GM12892 (cell line): ENCODE results near the gene ATG3.
A peak's percentile ranks its signal among the peaks of the same experiment; 100 is the strongest.
"Not testable (repeated sequence)": the region's sequence is repeated elsewhere in the genome, so short reads cannot be mapped to it uniquely, and the experiment has no call there.

Source experiments
- DNase-seq: peaks from one replicate; pipeline ENCODE4 v3.0.0; 2011; ENCODE audit not compliant: insufficient read length
- FAIRE-seq: peaks from 2 replicates; lab custom pipeline; 2011; peaks lifted over from hg19 to GRCh38; lab: Jason Lieb, UNC
- POLR2A ChIP-seq: IDR thresholded peaks from 2 replicates; pipeline ENCODE4 v1.6.1; 2011; ENCODE audit warnings: low read depth, low read length, control low read depth
- POLR2AphosphoS5 ChIP-seq: IDR thresholded peaks from 2 replicates; pipeline ENCODE4 v1.6.1; 2011; ENCODE audit warnings: low read depth, low read length, control low read depth
- TAF1 ChIP-seq: IDR thresholded peaks from 2 replicates; pipeline ENCODE4 v1.6.1; 2011; ENCODE audit warnings: low read depth, mild to moderate bottlenecking, control low read depth, low read length, borderline replicate concordance

Gene ATG3

DNA sequence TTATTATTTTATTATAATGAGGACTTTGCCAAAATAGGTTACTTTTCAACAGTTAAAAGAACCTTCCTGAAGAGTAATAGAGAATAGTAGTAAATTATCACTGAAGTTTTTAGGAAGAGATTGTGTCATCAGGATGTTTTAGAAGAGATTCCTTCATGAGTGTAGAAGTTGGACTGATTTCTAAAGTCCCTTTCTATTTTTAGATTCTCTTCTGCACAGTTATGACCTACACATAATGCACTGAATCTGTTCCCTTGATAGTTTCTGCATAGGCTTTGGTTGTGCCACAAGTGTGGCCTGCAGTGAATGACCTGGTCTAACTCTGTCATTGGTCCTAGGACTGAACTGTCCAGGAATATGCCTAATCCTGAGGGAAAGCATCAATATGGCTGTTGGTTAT lies 24.0 kb upstream of the ATG3 start:
- TF ChIP-seq POLR2AphosphoS5, result no peak
- FAIRE-seq (no peak), DNase-seq (no peak)

DNA sequence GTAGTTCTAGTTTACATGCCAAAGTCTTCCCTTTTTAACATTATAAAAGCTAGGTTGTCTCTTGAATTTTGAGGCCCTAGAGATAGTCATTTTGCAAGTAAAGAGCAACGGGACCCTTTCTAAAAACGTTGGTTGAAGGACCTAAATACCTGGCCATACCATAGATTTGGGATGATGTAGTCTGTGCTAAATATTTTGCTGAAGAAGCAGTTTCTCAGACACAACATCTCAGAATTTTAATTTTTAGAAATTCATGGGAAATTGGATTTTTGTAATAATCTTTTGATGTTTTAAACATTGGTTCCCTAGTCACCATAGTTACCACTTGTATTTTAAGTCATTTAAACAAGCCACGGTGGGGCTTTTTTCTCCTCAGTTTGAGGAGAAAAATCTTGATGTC lies 21.3 kb upstream of the ATG3 start:
- FAIRE-seq, result no peak
- DNase-seq, result no peak
- TF ChIP-seq POLR2AphosphoS5 (no peak), TAF1 (no peak), POLR2A (no peak)

DNA sequence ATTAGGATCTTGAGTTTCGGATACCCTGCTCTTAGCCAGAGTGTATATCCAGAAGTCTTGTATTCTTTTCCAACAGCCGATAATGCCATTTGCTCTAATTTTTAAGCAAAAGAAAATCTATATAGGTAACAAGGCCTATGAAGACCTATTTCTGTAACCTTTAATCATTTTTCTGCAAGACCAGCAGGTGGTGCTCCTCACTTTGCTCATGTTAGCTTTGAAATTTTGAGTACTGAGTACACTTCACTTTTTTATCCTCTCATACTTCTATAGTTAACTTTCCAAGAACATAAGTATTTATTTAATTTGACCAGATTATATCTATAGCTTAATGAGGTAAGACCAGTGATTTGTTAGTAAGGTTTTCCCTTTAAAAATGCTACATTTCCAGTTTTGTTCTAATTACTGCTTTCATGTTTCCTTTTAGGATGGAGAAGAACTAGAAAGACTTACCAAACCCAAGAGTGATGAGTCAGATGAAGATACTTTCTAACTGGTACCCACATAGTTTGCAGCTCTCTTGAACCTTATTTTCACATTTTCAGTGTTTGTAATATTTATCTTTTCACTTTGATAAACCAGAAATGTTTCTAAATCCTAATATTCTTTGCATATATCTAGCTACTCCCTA lies 20.6 kb upstream of the ATG3 start:
- TF ChIP-seq TAF1, result no peak
- TF ChIP-seq POLR2A, result no peak
- TF ChIP-seq POLR2AphosphoS5, result no peak
- DNase-seq (no peak), FAIRE-seq (peak; percentile 53)

GRCh38 chr3:112579697-112580096 lies 17.9 kb upstream of the ATG3 start:
- DNase-seq (no peak), FAIRE-seq (no peak)
- TF ChIP-seq TAF1 (no peak), POLR2A (no peak), POLR2AphosphoS5 (no peak)

- TF ChIP-seq POLR2A (no peak), TAF1 (no peak), POLR2AphosphoS5 (no peak)
- no peak for DNase-seq
- FAIRE-seq, result no peak
Measured at GRCh38 chr3:112579232-112579631, 17.5 kb upstream of the ATG3 start.

GRCh38 chr3:112572701-112573100 lies 10.9 kb upstream of the ATG3 start:
- DNase-seq (no peak), FAIRE-seq (no peak)
- TF ChIP-seq POLR2A (no peak), TAF1 (no peak), POLR2AphosphoS5 (no peak)

- TF ChIP-seq POLR2AphosphoS5 (no peak), TAF1 (no peak), POLR2A (no peak)
- DNase-seq (no peak), FAIRE-seq (no peak)
Measured at GRCh38 chr3:112569265-112569664, 7.5 kb upstream of the ATG3 start.

GRCh38 chr3:112568642-112569041 lies 6.9 kb upstream of the ATG3 start:
- DNase-seq (no peak), FAIRE-seq (no peak)
- no peak for TF ChIP-seq POLR2AphosphoS5

GRCh38 chr3:112564940-112565305 lies 3.2 kb upstream of the ATG3 start:
- FAIRE-seq (no peak), DNase-seq (no peak)
- TF ChIP-seq POLR2AphosphoS5, result no peak
- TF ChIP-seq TAF1, result no peak
- TF ChIP-seq POLR2A, result no peak

DNA sequence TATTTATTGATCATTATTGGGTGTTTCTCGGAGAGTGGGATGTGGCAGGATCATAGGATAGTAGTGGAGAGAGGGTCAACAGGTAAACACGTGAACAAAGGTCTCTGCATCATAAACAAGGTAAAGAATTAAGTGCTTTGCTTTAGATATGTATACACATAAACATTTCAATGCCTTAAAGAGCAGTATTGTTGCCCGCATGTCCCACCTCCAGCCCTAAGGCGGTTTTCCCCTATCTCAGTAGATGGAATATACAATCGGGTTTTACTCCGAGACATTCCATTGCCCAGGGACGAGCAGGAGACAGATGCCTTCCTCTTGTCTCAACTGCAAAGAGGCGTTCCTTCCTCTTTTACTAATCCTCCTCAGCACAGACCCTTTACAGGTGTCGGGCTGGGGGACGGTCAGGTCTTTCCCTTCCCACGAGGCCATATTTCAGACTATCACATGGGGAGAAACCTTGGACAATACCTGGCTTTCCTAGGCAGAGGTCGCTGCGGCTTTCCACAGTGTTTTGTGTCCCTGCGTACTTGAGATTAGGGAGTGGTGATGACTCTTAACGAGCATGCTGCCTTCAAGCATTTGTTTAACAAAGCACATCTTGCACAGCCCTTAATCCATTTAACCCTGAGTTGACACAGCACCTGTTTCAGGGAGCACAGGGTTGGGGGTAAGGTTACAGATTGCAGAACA lies 2.6 kb upstream of the ATG3 start:
- not testable (repeated sequence) for FAIRE-seq, DNase-seq

DNA sequence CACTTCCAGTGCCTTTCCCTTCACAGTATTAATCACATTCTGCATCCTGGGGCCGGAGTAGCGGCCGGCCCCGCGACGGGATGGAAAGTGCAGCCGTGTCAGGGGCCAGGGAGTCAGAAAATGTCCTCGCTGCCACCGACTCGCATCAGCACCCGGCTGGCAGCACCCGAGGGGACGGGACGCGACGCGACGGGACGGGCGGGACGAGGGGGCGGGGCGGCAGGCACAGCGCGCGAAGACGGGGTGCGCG lies 353 bp downstream of the ATG3 start:
- TF ChIP-seq POLR2A, result no peak; the same call in 1 of the 2 replicates
- TF ChIP-seq TAF1, result no peak
- TF ChIP-seq POLR2AphosphoS5, result no peak
- no peak for FAIRE-seq

GRCh38 chr3:112560721-112561483 lies 860 bp downstream of the ATG3 start:
- FAIRE-seq (no peak), DNase-seq (peak; percentile 25)
- TF ChIP-seq POLR2AphosphoS5 (no peak; the same call in 1 of the 2 replicates), TAF1 (no peak), POLR2A (no peak)

More for the DNA sequence above, 353 bp downstream of the ATG3 start:
- DNase-seq, result peak; percentile 38
